H1 (cell line): ENCODE results near the gene ANKRD13B. TPM values are rescaled to one million over a fixed set of nuclear protein-coding genes. Genes with fewer than 3 reads are reported as not detected.

ENCODE experiments used
- CTCF ChIA-PET: fragments of 300-600 bp; sonication (Branson Sonifier 250); formaldehyde crosslinking; loops from one replicate; lab custom pipeline; 2021; ENCODE audit not compliant: partially characterized antibody; lab: Charles Lee
- POLR2A ChIA-PET: fragments of 300-600 bp; sonication (Branson Sonifier 250); formaldehyde crosslinking; loops from one replicate; lab custom pipeline; 2021; ENCODE audit warnings: inconsistent platforms; ENCODE audit not compliant: partially characterized antibody; lab: Charles Lee
- DNase-seq, 2 experiments: peaks; one replicate each; pipeline versions ENCODE4 v3.0.0 to v3.0.0-alpha.2; 2010 to 2022; ENCODE audit warnings: low spot score in 2 of 2, low read depth in 1 of 2, mixed read lengths in 1 of 2
- FAIRE-seq: peaks from 2 replicates; lab custom pipeline; 2011; peaks lifted over from hg19 to GRCh38; lab: Jason Lieb, UNC
- H2AFZ ChIP-seq: 2 replicates; pipeline ENCODE4 v1.8.1; 2012; ENCODE audit warnings: low read length, inconsistent platforms
- H2AK5ac ChIP-seq: 2 replicates; pipeline ENCODE4 v1.6.1; 2013; ENCODE audit warnings: low read depth, low read length
- H2BK120ac ChIP-seq: replicated peaks from 2 replicates; pipeline ENCODE3; 2013; ENCODE audit warnings: low read depth, low read length, inconsistent platforms
- H2BK12ac ChIP-seq: 2 replicates; pipeline ENCODE4 v1.6.1; 2013; ENCODE audit warnings: low read depth, low read length
- H2BK15ac ChIP-seq: 2 replicates; pipeline ENCODE4 v1.6.1; 2013; ENCODE audit warnings: low read length
- H2BK20ac ChIP-seq: 2 replicates; pipeline ENCODE4 v1.6.1; 2013; ENCODE audit warnings: low read length
- H2BK5ac ChIP-seq: 2 replicates; pipeline ENCODE4 v1.6.1; 2013; ENCODE audit warnings: low read depth, low read length
- H3K14ac ChIP-seq: 2 replicates; pipeline ENCODE4 v1.6.1; 2013; ENCODE audit warnings: inconsistent platforms; ENCODE audit not compliant: insufficient read length
- H3K18ac ChIP-seq: 2 replicates; pipeline ENCODE4 v1.6.1; 2013; ENCODE audit warnings: low read length; ENCODE audit errors: extremely low read depth
- H3K23ac ChIP-seq: 2 replicates; pipeline ENCODE4 v1.6.1; 2013; ENCODE audit warnings: inconsistent platforms; ENCODE audit not compliant: insufficient read length
- H3K23me2 ChIP-seq: 2 replicates; pipeline ENCODE4 v1.6.1; 2013; ENCODE audit warnings: low read depth, low read length
- H3K27ac ChIP-seq: 2 replicates; pipeline ENCODE4 v1.6.1; 2011; ENCODE audit warnings: low read depth, low read length, inconsistent platforms
- H3K27me3 ChIP-seq, 4 experiments: replicated peaks in 1 of 4; 1 replicate in 1 of 4; 2 replicates in 3 of 4; pipeline versions ENCODE4 v1.6.1 to v1.8.1; 2011 to 2013; ENCODE audit warnings: low read length in 3 of 4, mild to moderate bottlenecking in 3 of 4, inconsistent platforms in 2 of 4, mixed read lengths in 2 of 4, moderate library complexity in 1 of 4; ENCODE audit not compliant: control insufficient read depth in 3 of 4, insufficient read depth in 3 of 4; ENCODE audit errors: extremely low read depth in 1 of 4
- H3K36me3 ChIP-seq, 4 experiments: 2 replicates each; pipeline versions ENCODE4 v1.6.1 to v1.8.1; 2011 to 2013; ENCODE audit warnings: mild to moderate bottlenecking in 4 of 4, low read length in 3 of 4, moderate library complexity in 2 of 4, control low read depth in 1 of 4, inconsistent platforms in 1 of 4; ENCODE audit not compliant: insufficient read depth in 4 of 4, control insufficient read depth in 2 of 4
- H3K4ac ChIP-seq: replicated peaks from 2 replicates; pipeline ENCODE3; 2013; ENCODE audit warnings: low read length, low read depth, mixed read lengths, inconsistent platforms; ENCODE audit not compliant: insufficient read length
- H3K4me1 ChIP-seq, 4 experiments: replicated peaks in 1 of 4; 1 replicate in 1 of 4; 2 replicates in 3 of 4; pipeline versions ENCODE4 v1.6.1 to v1.8.1; 2011 to 2013; ENCODE audit warnings: low read length in 3 of 4, inconsistent platforms in 2 of 4, mixed read lengths in 1 of 4; ENCODE audit not compliant: insufficient read depth in 4 of 4, control insufficient read depth in 3 of 4
- H3K4me2 ChIP-seq, 2 experiments: 2 replicates each; pipeline versions ENCODE4 v1.6.1 to v1.8.1; 2011 to 2013; ENCODE audit warnings: low read depth in 2 of 2, low read length in 2 of 2, control low read depth in 1 of 2, inconsistent platforms in 1 of 2, mild to moderate bottlenecking in 1 of 2; ENCODE audit not compliant: insufficient read depth in 1 of 2
- H3K4me3 ChIP-seq, 4 experiments: fragments of 200-600, 300-600 bp in 1 of 4; sonication (generic), shearing (Covaris generic), sonication (Bioruptor Twin) in 1 of 4; 2 replicates each; pipeline versions ENCODE4 v1.5.1 to v1.8.1; 2011 to 2016; ENCODE audit warnings: low read length in 4 of 4, low read depth in 3 of 4, control low read depth in 2 of 4, inconsistent platforms in 2 of 4, mild to moderate bottlenecking in 2 of 4, mixed read lengths in 1 of 4, moderate library complexity in 1 of 4; ENCODE audit not compliant: insufficient read depth in 2 of 4; ENCODE audit errors: extremely low read depth in 1 of 4
- H3K56ac ChIP-seq: replicated peaks from 2 replicates; pipeline ENCODE3; 2013; ENCODE audit warnings: low read depth, mild to moderate bottlenecking, mixed read lengths, low read length, inconsistent platforms; ENCODE audit not compliant: insufficient read length
- H3K79me1 ChIP-seq: 2 replicates; pipeline ENCODE4 v1.6.1; 2013; ENCODE audit warnings: low read depth, low read length, control low read depth
- H3K79me2 ChIP-seq, 2 experiments: 2 replicates each; pipeline versions ENCODE4 v1.6.1 to v1.8.1; 2012 to 2013; ENCODE audit warnings: low read length in 2 of 2, mild to moderate bottlenecking in 2 of 2, inconsistent platforms in 1 of 2; ENCODE audit not compliant: insufficient read depth in 2 of 2, control insufficient read depth in 1 of 2
- H3K9ac ChIP-seq, 4 experiments: replicated peaks in 1 of 4; 1 replicate in 1 of 4; 2 replicates in 3 of 4; pipeline versions ENCODE4 v1.6.1 to v1.8.1; 2011 to 2013; ENCODE audit warnings: low read depth in 3 of 4, low read length in 3 of 4, control low read depth in 2 of 4, mild to moderate bottlenecking in 2 of 4, moderate library complexity in 2 of 4, inconsistent platforms in 1 of 4; ENCODE audit errors: extremely low read depth in 1 of 4
- H3K9me3 ChIP-seq, 2 experiments: 2 replicates each; pipeline versions ENCODE4 v1.6.1 to v1.8.1; 2012 to 2013; ENCODE audit warnings: mild to moderate bottlenecking in 2 of 2, moderate library complexity in 2 of 2, control low read depth in 1 of 2, inconsistent platforms in 1 of 2, low read depth in 1 of 2, low read length in 1 of 2, mixed read lengths in 1 of 2; ENCODE audit not compliant: insufficient read depth in 2 of 2
- H4K20me1 ChIP-seq, 2 experiments: replicated peaks in 1 of 2; 2 replicates each; pipeline versions ENCODE3 to v1.8.1; 2011 to 2013; ENCODE audit warnings: inconsistent platforms in 2 of 2, low read length in 2 of 2, mild to moderate bottlenecking in 1 of 2; ENCODE audit not compliant: insufficient read depth in 2 of 2, control insufficient read depth in 1 of 2
- H4K5ac ChIP-seq: 2 replicates; pipeline ENCODE4 v1.6.1; 2013; ENCODE audit warnings: low read length, low read depth, mixed read lengths, inconsistent platforms; ENCODE audit not compliant: insufficient read length
- H4K8ac ChIP-seq: 2 replicates; pipeline ENCODE4 v1.8.0; 2013; ENCODE audit warnings: mild to moderate bottlenecking, moderate library complexity, low read length, inconsistent platforms; ENCODE audit not compliant: insufficient read depth; ENCODE audit errors: extremely low read depth
- H4K91ac ChIP-seq: replicated peaks from 2 replicates; pipeline ENCODE3; 2013; ENCODE audit warnings: low read length, mixed read lengths, inconsistent platforms; ENCODE audit not compliant: insufficient read length
- ASH2L ChIP-seq: fragments of 200-600, 300-600 bp; sonication (generic); IDR thresholded peaks from one replicate; pipeline ENCODE4 v1.7.1; 2017; ENCODE audit warnings: low read length
- ATF2 ChIP-seq: IDR thresholded peaks from 2 replicates; pipeline ENCODE4 v1.6.1; 2012; ENCODE audit warnings: low read length, inconsistent platforms
- CHD2 ChIP-seq: IDR thresholded peaks from 2 replicates; pipeline ENCODE4 v1.6.1; 2012; ENCODE audit warnings: low read length, improper control_type of control experiment
- EP300 ChIP-seq, 2 experiments: IDR thresholded peaks; 1 replicate in 1 of 2; 2 replicates in 1 of 2; pipeline ENCODE4 v1.6.1; 2011 to 2012; ENCODE audit warnings: low read depth in 2 of 2, low read length in 2 of 2, mild to moderate bottlenecking in 2 of 2, borderline replicate concordance in 1 of 2, inconsistent platforms in 1 of 2, moderate library complexity in 1 of 2
- FOSL1 ChIP-seq: IDR thresholded peaks from 2 replicates; pipeline ENCODE4 v1.6.1; 2011; ENCODE audit warnings: mild to moderate bottlenecking, low read depth, low read length, moderate library complexity; ENCODE audit not compliant: insufficient read depth
- JUND ChIP-seq: IDR thresholded peaks from 2 replicates; pipeline ENCODE4 v1.6.1; 2011; ENCODE audit warnings: mild to moderate bottlenecking, improper control_type of control experiment, low read length
- KDM4A ChIP-seq: IDR thresholded peaks from one replicate; pipeline ENCODE4 v1.7.1; 2012; ENCODE audit warnings: low read depth, mild to moderate bottlenecking, moderate library complexity, low read length, inconsistent platforms; ENCODE audit not compliant: severe bottlenecking
- MAX ChIP-seq: IDR thresholded peaks from 2 replicates; pipeline ENCODE4 v1.6.1; 2012; ENCODE audit warnings: inconsistent platforms
- SIN3A ChIP-seq, 2 experiments: IDR thresholded peaks in 1 of 2; conservative IDR thresholded peaks in 1 of 2; 2 replicates each; pipeline ENCODE4 v1.6.1; 2011 to 2012; ENCODE audit warnings: low read length in 2 of 2, improper control_type of control experiment in 1 of 2, low read depth in 1 of 2, mild to moderate bottlenecking in 1 of 2
- TCF12 ChIP-seq: IDR thresholded peaks from 2 replicates; pipeline ENCODE4 v1.6.1; 2011; ENCODE audit warnings: low read depth, mild to moderate bottlenecking, low read length
- WGBS, 2 experiments: shearing (Covaris generic) in 1 of 2; methylation state at CpG; one replicate each; pipeline versions ENCODE4 v1.1.6 to v1.1.7; 2013 to 2015; ENCODE audit warnings: low lambda C conversion rate in 2 of 2, mixed read lengths in 2 of 2, inconsistent platforms in 1 of 2, low coverage in 1 of 2, missing lambda C conversion rate in 1 of 2; ENCODE audit not compliant: insufficient replicate concordance in 2 of 2, insufficient coverage in 1 of 2, insufficient read length in 1 of 2; ENCODE audit errors: extremely low coverage in 1 of 2, missing lambda C conversion rate in 1 of 2; 5-methylcytosine and 5-hydroxymethylcytosine counted together
- polyA plus RNA-seq, 7 experiments: library from polyadenylated mRNA; depleted of rRNA in 3 of 7; stranded (reverse) in 5 of 7; unstranded in 2 of 7; fragments of >200 nt in 5 of 7; fragments of 200-250 nt in 2 of 7; gene quantifications; 1 replicate in 5 of 7; 2 replicates in 1 of 7; 4 replicates in 1 of 7; pipeline versions ENCODE4 v1.2.1 to v1.2.3, GENCODE V29; 2011 to 2013; ENCODE audit warnings: missing spikeins in 2 of 7, mixed read lengths in 2 of 7
- total RNA-seq: library from RNA; stranded (reverse); fragmentation: NEBNext Ultra II Directional; extraction: Animal tissue kit (Norgen Biotek cat#: 25700); gene quantifications from 2 replicates; pipeline ENCODE4 v1.2.1, GENCODE V29; 2021

The ANKRD13B gene
- total and polyA plus RNA-seq, 2 of the 8 experiments (the other 6 are each of a cell fraction or from before 2014, with no cell fraction given), result 16.4 to 48.5 TPM

GRCh38 chr17:29562615-29563014 lies 30.3 kb upstream of the ANKRD13B start:
- no peak overlapping the region for H3K23ac ChIP-seq
- H3K4ac ChIP-seq, result no peak overlapping the region
- H3K14ac ChIP-seq, result no peak overlapping the region
- H3K23me2 ChIP-seq, result peaks cover 16% of the 10 kb centered on the region; the same call in 1 of the 2 replicates
- H3K36me3 ChIP-seq, result no peaks in the 10 kb centered on the region
- TF ChIP-seq EP300 (IDR thresholded peaks at IDR 0.05; ENCODE audit: borderline replicate concordance in 1 of 2, low read depth in 2 of 2, low read length in 2 of 2), result no peak
- no peak for TF ChIP-seq CHD2
- no peak for TF ChIP-seq SIN3A (conservative IDR thresholded peaks at IDR 0.05 in 1 of 2, IDR thresholded peaks at IDR 0.05 in 1 of 2; ENCODE audit: low read depth in 1 of 2, low read length in 2 of 2)
- no peak for TF ChIP-seq ASH2L
- no peak for TF ChIP-seq KDM4A
- TF ChIP-seq FOSL1, result no peak
- no peak for TF ChIP-seq ATF2
- no peak for TF ChIP-seq MAX
- TF ChIP-seq TCF12, result no peak
- no peak for TF ChIP-seq JUND
- POLR2A ChIA-PET, result interaction anchor here (1.0 kb wide), 1 partner anchor 172 kb away, joined by 3 read pairs; the partner anchor contains the start of gene TAOK1
- H3K27me3 ChIP-seq, result peaks cover 11 to 34% (median 27%) of the 10 kb centered on the region in 4 experiments
- CTCF ChIA-PET, result interaction anchor here (1.3 to 3.2 kb wide), 3 partner anchors 9 to 26 kb away, joined by 3 to 15 read pairs (median 4); no protein-coding TSS in a partner anchor
- FAIRE-seq (no peak), DNase-seq (peak in 1 of 2 experiments; percentile 36)
- no peaks in the 10 kb centered on the region for H3K79me1 ChIP-seq
- H4K91ac ChIP-seq, result no peak overlapping the region
- H2BK20ac ChIP-seq, result no peak overlapping the region
- H2BK15ac ChIP-seq, result no peak overlapping the region
- no peak overlapping the region for H4K5ac ChIP-seq
- H3K9me3 ChIP-seq, result no peaks in the 10 kb centered on the region
- H2BK12ac ChIP-seq, result 0 out of 2 replicates have a peak overlapping the region, but pooled peaks have one; percentile 17
- no peak overlapping the region for H3K4me3 ChIP-seq
- WGBS, 2 experiments, result 88% methylated on average over 14 of the region's 18 CpGs; no CpG with 5 or more reads in 1 of the 2 experiments
- H3K4me2 ChIP-seq, result no peak overlapping the region
- H3K56ac ChIP-seq, result no peak overlapping the region
- no peak overlapping the region for H3K18ac ChIP-seq
- H4K20me1 ChIP-seq, result peaks cover 0 to 2% of the 10 kb centered on the region in 2 experiments
- H4K8ac ChIP-seq, result no peak overlapping the region
- no peaks in the 10 kb centered on the region for H3K79me2 ChIP-seq
- H2AFZ ChIP-seq, result no peak overlapping the region
- no peak overlapping the region for H3K27ac ChIP-seq
- no peak overlapping the region for H2BK5ac ChIP-seq
- peaks cover 0 to 8% (median 6%) of the 10 kb centered on the region in 4 experiments; a peak in 5 of 7 replicates for H3K4me1 ChIP-seq
- H2BK120ac ChIP-seq, result no peak overlapping the region
- no peak overlapping the region for H3K9ac ChIP-seq
- no peak overlapping the region for H2AK5ac ChIP-seq
